Activated CD8-positive, alpha-beta T cell treated with anti-CD3 and anti-CD28 coated beads, Interleukin-2, amount 10 ng/mL, durations not matched to agents 7 days and 5 days (primary cell): Measurements from ENCODE around the gene CAMK2B. TPM values are rescaled to one million over a fixed set of nuclear protein-coding genes. Genes with fewer than 3 reads are reported as not detected.
A peak's percentile ranks its signal among the peaks of the same experiment; 100 is the strongest.

Experiments used
- ATAC-seq: fragments of 150-1000 bp; cut with Tn5 transposase; one replicate; pipeline ENCODE4 v1.10.0; 2021; ENCODE audit warnings: moderate library complexity
- CTCF ChIA-PET: fragments of 350-600 bp; sonication (Branson Sonifier 250); formaldehyde crosslinking; loops from one replicate; lab custom pipeline; 2021; ENCODE audit warnings: antibody characterized with exemption; lab: Charles Lee
- POLR2A ChIA-PET: fragments of 350-600 bp; sonication (Branson Sonifier 250); formaldehyde crosslinking; loops from one replicate; lab custom pipeline; 2021; ENCODE audit warnings: antibody characterized with exemption; lab: Charles Lee
- DNase-seq: peaks from one replicate; pipeline ENCODE4 v3.0.0-alpha.2; 2020
- H3K27ac Mint-ChIP-seq: one replicate; pipeline ENCODE4 v1.8.0; 2021; ENCODE audit warnings: mild to moderate bottlenecking, mixed read lengths
- H3K27me3 Mint-ChIP-seq: one replicate; pipeline ENCODE4 v1.8.0; 2021; ENCODE audit warnings: low read depth, mixed read lengths
- H3K36me3 Mint-ChIP-seq: one replicate; pipeline ENCODE4 v1.8.0; 2021; ENCODE audit warnings: low read depth, mixed read lengths
- H3K4me1 Mint-ChIP-seq: one replicate; pipeline ENCODE4 v1.8.0; 2021; ENCODE audit warnings: low read depth, mixed read lengths
- H3K4me3 Mint-ChIP-seq: one replicate; pipeline ENCODE4 v1.8.0; 2021; ENCODE audit warnings: mild to moderate bottlenecking, mixed read lengths
- H3K9me3 Mint-ChIP-seq: one replicate; pipeline ENCODE4 v1.8.0; 2022; ENCODE audit warnings: mixed read lengths; ENCODE audit not compliant: insufficient read depth
- total RNA-seq, 2 experiments: library from RNA; stranded (reverse); gene quantifications; one replicate each; pipeline ENCODE4 v1.2.3, GENCODE V29; 2021

CAMK2B gene
- total RNA-seq, 2 experiments from 2014 or later = not detected

DNA sequence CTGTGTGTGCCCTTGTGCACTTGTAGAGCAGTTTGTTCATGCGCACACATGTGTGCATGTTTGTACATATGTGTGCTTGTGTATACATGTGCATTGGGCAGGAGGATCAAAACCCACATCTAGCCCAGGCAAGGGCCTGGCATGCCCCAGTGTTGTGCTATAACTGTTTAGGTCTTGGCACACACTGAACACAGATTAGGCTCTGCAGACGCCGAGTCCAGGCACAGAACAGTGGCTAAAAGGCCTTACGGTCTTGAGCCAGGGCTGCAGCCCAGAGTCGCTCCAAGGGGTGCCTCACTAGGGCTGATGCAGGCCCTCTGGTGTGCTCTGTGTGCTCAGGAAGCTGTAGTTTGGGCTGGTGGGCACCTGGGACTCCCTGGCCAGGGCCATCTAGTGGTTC lies 68.9 kb downstream of the CAMK2B start:
- H3K27me3 Mint-ChIP-seq = no peaks in the 10 kb centered on the region
- H3K27ac Mint-ChIP-seq = peak overlapping the region; percentile 96
- no peak for ATAC-seq
- no peaks in the 10 kb centered on the region for H3K36me3 Mint-ChIP-seq
- H3K4me3 Mint-ChIP-seq = no peak overlapping the region
- DNase-seq = no peak
- POLR2A ChIA-PET = no interaction called here
- no peaks in the 10 kb centered on the region for H3K9me3 Mint-ChIP-seq
- peaks cover 29% of the 10 kb centered on the region for H3K4me1 Mint-ChIP-seq
- CTCF ChIA-PET = interaction anchor here (0.9 kb wide), 1 partner anchor 12 kb away, joined by 3 read pairs; no protein-coding TSS in a partner anchor

DNA sequence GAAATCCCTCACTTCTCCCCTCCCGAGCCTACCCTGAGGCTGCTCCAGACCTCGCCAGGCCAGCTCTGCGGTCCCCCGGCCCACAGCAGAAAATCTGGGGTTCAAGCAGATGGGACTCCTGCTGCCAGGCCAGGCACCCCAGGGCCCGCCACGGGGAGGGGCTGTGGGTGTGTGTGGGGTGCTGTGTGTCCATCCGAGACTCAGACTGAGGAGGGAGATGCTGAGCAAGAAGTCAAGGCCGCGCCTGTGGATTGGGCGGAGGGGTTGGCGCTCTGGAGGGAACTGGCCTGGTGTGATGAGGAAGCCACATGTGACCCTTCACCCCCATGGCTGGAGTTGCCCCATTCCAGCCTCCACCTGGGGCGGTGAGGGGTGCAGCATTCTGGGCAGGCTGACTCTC lies 73.5 kb downstream of the CAMK2B start:
- ChIA-PET POLR2A (no interaction called here), CTCF (interaction anchor here (1.7 kb wide), 1 partner anchor 11 kb away, joined by 8 read pairs; no protein-coding TSS in a partner anchor)
- Mint-ChIP-seq H3K27me3 (no peaks in the 10 kb centered on the region), H3K36me3 (no peaks in the 10 kb centered on the region), H3K9me3 (no peaks in the 10 kb centered on the region), H3K4me1 (no peaks in the 10 kb centered on the region), H3K27ac (no peak overlapping the region), H3K4me3 (no peak overlapping the region)
- ATAC-seq = no peak
- no peak for DNase-seq

DNA sequence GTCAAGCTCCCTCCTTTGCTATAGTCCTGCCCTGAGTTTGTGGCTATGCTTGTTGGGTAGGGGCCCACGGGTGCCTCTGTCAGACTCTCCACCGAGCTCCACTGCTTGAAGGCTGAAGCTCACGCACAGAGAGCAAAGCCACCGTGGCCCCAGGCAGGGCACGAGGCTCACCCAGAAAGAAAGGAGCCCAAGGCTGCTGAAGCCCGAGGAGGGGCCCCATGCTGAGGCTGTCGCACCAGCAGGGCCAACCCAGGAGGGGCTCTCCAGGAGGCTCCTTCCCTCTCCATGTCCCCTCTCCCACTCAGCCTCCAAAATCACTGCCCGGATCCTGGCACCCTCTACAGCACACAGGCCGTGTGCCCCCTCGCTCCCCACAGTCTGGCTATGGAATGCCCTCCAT lies 74.1 kb downstream of the CAMK2B start:
- Mint-ChIP-seq H3K4me1 (no peaks in the 10 kb centered on the region), H3K9me3 (no peaks in the 10 kb centered on the region), H3K36me3 (no peaks in the 10 kb centered on the region), H3K27ac (no peak overlapping the region), H3K4me3 (no peak overlapping the region), H3K27me3 (no peaks in the 10 kb centered on the region)
- DNase-seq = no peak
- CTCF ChIA-PET = interaction anchor here (1.7 kb wide), 1 partner anchor 11 kb away, joined by 8 read pairs; no protein-coding TSS in a partner anchor
- ATAC-seq = no peak
- POLR2A ChIA-PET = interaction anchor here (0.7 kb wide), 1 partner anchor 262 kb away, joined by 3 read pairs; no protein-coding TSS in a partner anchor

DNA sequence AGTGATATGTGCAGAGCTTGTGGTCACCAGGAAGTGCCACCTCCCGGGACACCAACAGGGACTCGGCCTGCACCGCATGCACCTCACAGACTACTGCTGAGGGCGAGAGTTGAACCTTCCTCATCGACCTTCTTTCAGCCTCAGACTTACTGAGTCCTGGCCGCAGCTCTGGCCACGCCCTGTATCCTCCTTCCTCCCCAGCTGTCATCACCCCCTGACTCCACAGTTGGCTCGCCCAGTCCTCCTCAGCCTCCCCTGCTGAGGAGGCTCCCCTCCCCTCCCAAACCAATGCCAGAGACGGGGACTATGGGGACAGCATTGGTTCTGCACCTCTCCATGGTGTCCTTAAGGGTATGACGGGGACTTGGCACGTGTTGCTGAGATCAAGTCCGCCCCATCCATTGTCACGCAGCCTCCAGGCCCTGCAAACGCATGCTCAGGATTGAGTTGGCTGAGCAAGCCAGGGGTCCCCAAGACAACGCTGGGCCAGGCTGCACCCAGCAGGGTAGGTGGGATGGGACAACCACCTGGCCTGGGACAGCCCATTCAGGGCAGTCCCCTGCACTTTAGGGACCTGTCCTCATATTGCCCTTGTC lies 75.7 kb downstream of the CAMK2B start:
- ChIA-PET CTCF (no interaction called here), POLR2A (no interaction called here)
- DNase-seq = no peak
- Mint-ChIP-seq H3K9me3 (no peaks in the 10 kb centered on the region), H3K4me3 (no peak overlapping the region), H3K4me1 (no peaks in the 10 kb centered on the region), H3K27ac (no peak overlapping the region), H3K27me3 (no peaks in the 10 kb centered on the region), H3K36me3 (no peaks in the 10 kb centered on the region)
- ATAC-seq = no peak

DNA sequence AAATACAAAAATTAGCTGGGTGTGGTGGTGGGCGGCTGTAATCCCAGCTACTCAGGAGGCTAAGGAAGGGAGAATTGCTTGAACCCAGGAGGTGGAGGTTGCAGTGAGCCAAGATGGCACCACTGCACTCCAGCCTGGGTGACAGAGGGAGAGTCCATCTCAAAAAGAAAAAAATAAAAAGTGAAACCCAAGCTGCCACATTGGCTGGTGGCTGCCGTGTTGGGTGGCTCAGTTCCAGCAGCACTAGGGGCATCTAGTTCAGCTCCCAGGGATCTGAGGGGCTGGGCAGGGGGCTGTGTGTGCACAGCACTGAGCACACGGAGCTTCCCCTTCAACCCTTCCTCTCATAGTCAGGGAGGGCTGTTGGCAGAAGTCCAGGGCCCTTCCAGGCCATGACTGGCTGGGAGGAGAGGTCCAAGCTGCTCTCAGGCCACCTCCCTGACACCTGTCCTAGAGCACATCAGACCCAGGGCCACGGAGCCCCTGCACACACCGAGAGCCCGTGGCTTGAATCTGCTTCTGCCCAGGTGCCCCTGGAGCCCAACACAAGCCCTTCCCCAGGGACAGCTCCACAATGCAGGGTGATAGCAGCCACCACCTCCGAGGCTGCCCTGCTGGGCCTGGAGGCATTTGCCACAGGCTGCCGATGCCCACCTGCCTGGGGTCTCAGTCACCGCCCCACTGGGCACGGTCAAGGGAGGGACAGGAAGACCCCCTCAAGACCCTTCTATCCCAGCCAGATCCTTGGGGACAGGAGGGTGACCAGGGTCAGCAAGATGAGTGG lies 77.3 kb downstream of the CAMK2B start:
- ATAC-seq (no peak), DNase-seq (no peak)
- ChIA-PET POLR2A (no interaction called here), CTCF (no interaction called here)
- Mint-ChIP-seq H3K4me1 (no peaks in the 10 kb centered on the region), H3K27me3 (no peaks in the 10 kb centered on the region), H3K9me3 (no peaks in the 10 kb centered on the region), H3K36me3 (no peaks in the 10 kb centered on the region), H3K4me3 (no peak overlapping the region), H3K27ac (no peak overlapping the region)

DNA sequence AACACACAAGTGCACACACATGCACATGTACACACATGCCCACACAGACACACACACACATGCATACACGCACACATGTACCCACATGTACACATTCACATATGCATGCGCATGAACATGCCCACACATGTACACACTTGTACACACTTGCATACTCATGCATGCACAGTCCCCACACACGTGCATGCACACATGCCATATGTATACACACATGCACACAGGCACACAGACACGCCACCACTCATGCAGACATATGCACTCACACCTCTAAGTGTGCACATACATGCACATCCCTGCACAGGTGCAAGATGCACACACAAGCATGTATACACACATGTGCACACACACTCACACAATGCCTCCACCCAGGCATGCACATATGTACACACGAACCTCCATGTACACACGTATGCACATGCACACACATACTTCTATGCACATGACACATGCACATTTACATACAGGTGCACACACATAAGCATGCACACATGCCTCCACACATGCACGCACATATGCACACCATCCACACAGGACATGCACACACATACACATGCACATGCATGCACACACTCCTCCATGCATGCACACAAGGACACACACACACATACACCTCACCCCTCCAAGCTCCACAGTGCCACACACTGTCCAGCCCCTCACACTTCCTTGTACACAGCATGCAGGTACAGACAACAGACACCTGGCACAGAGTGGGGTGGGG lies 78.8 kb downstream of the CAMK2B start:
- Mint-ChIP-seq H3K4me3 (no peak overlapping the region), H3K9me3 (no peaks in the 10 kb centered on the region), H3K4me1 (no peaks in the 10 kb centered on the region), H3K36me3 (no peaks in the 10 kb centered on the region), H3K27ac (no peak overlapping the region), H3K27me3 (no peaks in the 10 kb centered on the region)
- POLR2A ChIA-PET = interaction anchor here (0.7 kb wide), 1 partner anchor 56 kb away, joined by 3 read pairs; no protein-coding TSS in a partner anchor
- ATAC-seq (no peak), DNase-seq (no peak)
- CTCF ChIA-PET = no interaction called here

DNA sequence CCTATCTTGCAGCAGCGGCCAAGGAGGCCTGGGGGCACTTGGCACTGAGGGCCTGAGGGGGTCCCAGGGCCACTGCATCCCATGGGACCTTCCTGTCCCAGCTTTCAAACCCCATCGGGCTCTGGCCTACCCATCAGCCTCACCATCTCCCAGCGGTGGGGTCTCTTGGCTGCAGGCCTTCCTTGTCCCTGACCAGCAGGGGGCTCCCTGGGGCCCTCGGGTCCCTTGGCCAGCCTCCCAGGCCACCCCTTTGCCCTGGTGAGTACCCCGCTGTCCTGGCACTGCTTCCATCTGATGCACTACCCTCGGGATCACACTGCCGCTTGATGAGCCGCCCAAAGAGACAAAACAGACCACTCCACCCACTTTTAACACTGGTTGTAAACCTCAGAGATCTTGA lies 81.1 kb downstream of the CAMK2B start:
- ChIA-PET POLR2A (no interaction called here), CTCF (interaction anchor here (0.9 to 2.3 kb wide), 5 partner anchors 12 to 321 kb away, joined by 3 to 8 read pairs (median 4); no protein-coding TSS in a partner anchor)
- H3K4me1 Mint-ChIP-seq = peaks cover 6% of the 10 kb centered on the region
- H3K36me3 Mint-ChIP-seq = no peaks in the 10 kb centered on the region
- DNase-seq = peak; percentile 48
- H3K27me3 Mint-ChIP-seq = no peaks in the 10 kb centered on the region
- H3K4me3 Mint-ChIP-seq = no peak overlapping the region
- ATAC-seq = no peak
- no peaks in the 10 kb centered on the region for H3K9me3 Mint-ChIP-seq
- H3K27ac Mint-ChIP-seq = no peak overlapping the region

DNA sequence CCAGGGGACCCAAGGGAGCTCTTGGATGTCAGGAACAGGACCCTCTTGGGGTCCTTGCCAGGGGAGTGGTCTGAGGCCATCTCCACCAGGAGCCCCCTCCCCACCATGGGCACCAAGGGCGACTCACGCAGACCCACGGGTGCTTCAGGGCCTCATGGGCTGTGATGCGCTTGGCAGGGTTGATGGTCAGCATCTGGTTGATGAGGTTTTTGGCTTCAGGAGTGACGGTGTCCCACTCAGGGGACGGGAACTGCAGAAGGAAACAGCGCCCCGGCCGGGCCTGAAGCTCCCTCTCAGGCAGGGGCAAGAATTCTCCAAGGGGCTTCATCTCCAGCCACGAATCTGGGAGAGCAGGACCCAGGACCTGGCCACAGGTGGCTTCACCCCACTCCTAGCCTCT lies 83.3 kb downstream of the CAMK2B start:
- H3K4me1 Mint-ChIP-seq = peaks cover 6% of the 10 kb centered on the region
- no peaks in the 10 kb centered on the region for H3K27me3 Mint-ChIP-seq
- no peak for ATAC-seq
- DNase-seq = no peak
- H3K9me3 Mint-ChIP-seq = no peaks in the 10 kb centered on the region
- H3K4me3 Mint-ChIP-seq = no peak overlapping the region
- POLR2A ChIA-PET = no interaction called here
- CTCF ChIA-PET = interaction anchor here (0.9 to 2.9 kb wide), 5 partner anchors 17 to 323 kb away, joined by 3 to 43 read pairs (median 19); no protein-coding TSS in a partner anchor
- no peaks in the 10 kb centered on the region for H3K36me3 Mint-ChIP-seq
- no peak overlapping the region for H3K27ac Mint-ChIP-seq

DNA sequence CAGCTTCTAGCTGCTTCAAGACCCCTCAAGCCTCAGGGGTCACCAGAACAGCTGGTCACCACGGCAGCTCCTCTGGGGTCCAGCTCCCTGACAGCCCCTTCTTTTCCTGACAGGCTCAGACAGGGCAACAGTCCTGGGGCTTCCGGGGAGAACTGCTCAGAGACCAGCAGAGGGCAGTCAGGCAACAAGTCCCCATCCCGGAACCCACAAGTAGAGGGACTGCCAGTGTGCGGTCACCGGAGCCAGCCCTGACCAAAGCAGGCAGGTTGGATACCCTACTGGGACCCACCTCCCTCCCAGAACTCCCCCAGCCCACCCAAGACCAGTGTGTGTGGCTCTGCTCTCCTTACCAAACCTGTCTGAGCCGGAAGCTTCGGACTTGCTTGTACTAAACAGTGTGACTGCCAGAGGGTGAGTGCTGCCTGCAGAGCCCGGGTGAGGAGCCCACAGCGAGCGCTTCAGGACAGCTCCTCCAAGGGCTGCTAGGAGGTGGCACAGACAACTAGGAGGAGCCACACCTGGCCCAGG lies 84.3 kb downstream of the CAMK2B start:
- ChIA-PET POLR2A (interaction anchor here (0.5 to 1.4 kb wide), 2 partner anchors 16 to 29 kb away, joined by 3 to 4 read pairs; no protein-coding TSS in a partner anchor), CTCF (interaction anchor here (0.5 to 2.9 kb wide), 30 partner anchors 10 to 605 kb away, joined by 3 to 43 read pairs (median 4); partner anchors contain the start of genes TMED4 and YKT6)
- H3K36me3 Mint-ChIP-seq = no peaks in the 10 kb centered on the region

DNA sequence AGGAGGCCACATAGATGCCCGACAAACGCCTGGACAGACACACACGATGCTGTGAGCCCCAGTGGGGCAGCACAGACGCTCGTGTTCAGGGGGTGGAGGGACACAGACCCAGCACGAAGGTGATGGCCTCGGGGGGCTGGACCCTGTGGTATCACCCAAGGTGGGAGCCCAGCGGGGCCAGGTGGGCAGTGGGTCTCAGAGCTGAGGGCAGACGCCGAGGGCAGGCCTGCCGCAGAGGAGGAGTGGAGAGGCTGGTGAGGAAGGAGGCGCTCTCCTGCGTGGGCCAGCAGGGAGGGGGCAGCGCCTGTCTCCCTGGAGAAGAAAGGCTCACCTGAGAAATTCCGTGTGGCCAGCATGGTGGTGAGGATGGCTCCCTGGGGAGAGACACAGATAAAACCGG lies 85.0 kb downstream of the CAMK2B start:
- DNase-seq = no peak
- Mint-ChIP-seq H3K9me3 (no peaks in the 10 kb centered on the region), H3K36me3 (no peaks in the 10 kb centered on the region), H3K27me3 (no peaks in the 10 kb centered on the region), H3K27ac (no peak overlapping the region), H3K4me1 (peaks cover 6% of the 10 kb centered on the region), H3K4me3 (no peak overlapping the region)
- POLR2A ChIA-PET = interaction anchor here (1.4 kb wide), 1 partner anchor 17 kb away, joined by 4 read pairs; no protein-coding TSS in a partner anchor
- CTCF ChIA-PET = interaction anchor here (0.5 to 2.9 kb wide), 27 partner anchors 11 to 341 kb away, joined by 3 to 43 read pairs (median 4); partner anchors contain the start of genes TMED4 and YKT6
- no peak for ATAC-seq

More for the DNA sequence above, 84.3 kb downstream of the CAMK2B start:
- peak overlapping the region; percentile 75 for H3K27ac Mint-ChIP-seq
- H3K9me3 Mint-ChIP-seq = no peaks in the 10 kb centered on the region
- peak overlapping the region; percentile 18 for H3K4me3 Mint-ChIP-seq
- ATAC-seq (peak; percentile 87), DNase-seq (peak; percentile 77)
- peaks cover 6% of the 10 kb centered on the region for H3K4me1 Mint-ChIP-seq
- no peaks in the 10 kb centered on the region for H3K27me3 Mint-ChIP-seq

DNA sequence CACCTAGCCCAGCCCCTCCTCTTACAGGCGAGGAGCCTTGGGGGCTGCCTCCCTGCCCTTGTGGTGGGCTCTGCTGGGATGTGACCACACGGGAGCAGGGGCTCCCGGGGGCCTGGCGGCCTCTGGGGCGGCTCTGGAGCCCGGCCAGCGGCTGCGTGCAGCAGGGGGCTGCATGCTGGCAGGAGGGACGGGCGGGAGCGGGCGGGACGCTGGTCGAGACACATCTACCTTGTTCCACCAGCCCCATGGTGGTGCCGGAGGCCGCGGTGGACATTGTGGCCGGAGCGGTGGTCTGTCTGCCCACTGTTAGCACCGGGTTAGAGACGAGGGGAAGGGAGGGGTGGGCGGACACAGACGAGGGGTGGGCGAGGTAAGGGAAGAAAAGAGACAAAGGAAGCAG lies 86.0 kb downstream of the CAMK2B start:
- Mint-ChIP-seq H3K27me3 (no peaks in the 10 kb centered on the region), H3K4me3 (no peak overlapping the region), H3K27ac (no peak overlapping the region), H3K9me3 (no peaks in the 10 kb centered on the region), H3K36me3 (no peaks in the 10 kb centered on the region), H3K4me1 (peaks cover 6% of the 10 kb centered on the region)
- ChIA-PET CTCF (interaction anchor here (2.3 kb wide), 1 partner anchor 333 kb away, joined by 11 read pairs; no protein-coding TSS in a partner anchor), POLR2A (no interaction called here)
- DNase-seq = no peak
- no peak for ATAC-seq
